Testis (tissue), 2 donors: ENCODE measurements around the gene TDRD12.

Experiments used
- POLR2A ChIP-seq: fragments of 450-650 bp; IDR thresholded peaks from one replicate; pipeline ENCODE4 v1.6.1; 2017; ENCODE audit warnings: antibody characterized with exemption, mild to moderate bottlenecking, moderate library complexity
- TF ChIP-seq, protein P1 (sequence below), 3 experiments: fragments of 450-650 bp in 2 of 3; fragments of 200-600 bp in 1 of 3; sonication (generic) in 1 of 3; IDR thresholded peaks; one replicate each; pipeline ENCODE4 v1.5.1; 2016 to 2019; ENCODE audit warnings: antibody characterized with exemption in 3 of 3, mild to moderate bottlenecking in 2 of 3, moderate library complexity in 1 of 3

DNA sequence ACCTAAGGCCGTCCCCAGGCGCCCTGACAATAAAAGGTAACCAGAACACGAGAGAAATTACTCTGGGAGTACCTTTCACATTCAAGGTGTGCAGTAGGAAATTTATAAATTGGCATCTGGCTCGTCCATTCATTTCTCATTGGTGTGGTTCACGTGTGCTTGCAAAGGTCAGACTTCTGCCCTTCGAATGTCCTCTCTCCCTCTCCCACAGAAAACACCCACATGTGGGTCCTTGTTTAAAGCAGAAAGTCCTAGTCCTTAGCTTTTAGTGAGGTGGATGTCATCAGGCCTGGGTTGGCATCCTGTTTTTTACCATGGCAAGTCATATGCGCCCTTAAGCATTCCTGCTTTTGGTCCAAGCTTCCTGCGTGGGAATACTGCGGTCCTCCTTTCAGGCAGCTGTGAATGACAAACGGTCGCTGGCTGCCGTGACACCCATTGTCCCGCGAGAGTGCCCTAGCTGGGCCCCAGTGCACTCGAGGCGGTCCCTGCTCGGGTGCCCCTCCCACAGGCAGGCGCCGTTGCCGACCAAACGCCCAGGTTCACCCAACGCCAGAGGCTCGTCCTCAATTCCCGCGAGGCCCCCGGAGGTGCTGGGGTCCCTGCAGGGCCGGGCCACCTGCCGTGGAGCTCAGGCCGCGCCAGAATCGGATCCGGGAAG is 28.1 kb upstream of the TDRD12 start, which contains the start of gene NUDT19:
- TF ChIP-seq, protein P1, sequence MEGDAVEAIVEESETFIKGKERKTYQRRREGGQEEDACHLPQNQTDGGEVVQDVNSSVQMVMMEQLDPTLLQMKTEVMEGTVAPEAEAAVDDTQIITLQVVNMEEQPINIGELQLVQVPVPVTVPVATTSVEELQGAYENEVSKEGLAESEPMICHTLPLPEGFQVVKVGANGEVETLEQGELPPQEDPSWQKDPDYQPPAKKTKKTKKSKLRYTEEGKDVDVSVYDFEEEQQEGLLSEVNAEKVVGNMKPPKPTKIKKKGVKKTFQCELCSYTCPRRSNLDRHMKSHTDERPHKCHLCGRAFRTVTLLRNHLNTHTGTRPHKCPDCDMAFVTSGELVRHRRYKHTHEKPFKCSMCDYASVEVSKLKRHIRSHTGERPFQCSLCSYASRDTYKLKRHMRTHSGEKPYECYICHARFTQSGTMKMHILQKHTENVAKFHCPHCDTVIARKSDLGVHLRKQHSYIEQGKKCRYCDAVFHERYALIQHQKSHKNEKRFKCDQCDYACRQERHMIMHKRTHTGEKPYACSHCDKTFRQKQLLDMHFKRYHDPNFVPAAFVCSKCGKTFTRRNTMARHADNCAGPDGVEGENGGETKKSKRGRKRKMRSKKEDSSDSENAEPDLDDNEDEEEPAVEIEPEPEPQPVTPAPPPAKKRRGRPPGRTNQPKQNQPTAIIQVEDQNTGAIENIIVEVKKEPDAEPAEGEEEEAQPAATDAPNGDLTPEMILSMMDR (IDR thresholded peaks at IDR 0.05), result no peak
- TF ChIP-seq POLR2A, result no peak
